ENCODE results near the gene CCDC85C.
A peak's percentile ranks its signal among the peaks of the same experiment; 100 is the strongest.
"Not testable (repeated sequence)": the region's sequence is repeated elsewhere in the genome, so short reads cannot be mapped to it uniquely, and the experiment has no call there.

Gene CCDC85C

GRCh38 chr14:99603471-99604277 lies at the start of gene CCDC85C:
Gene CCDC85C, minus strand, starts transcription at chr14:99604207. Its CDS starts 248 bp downstream, at chr14:99603959.
- no peak for DNase-seq

GRCh38 chr14:99651953-99652746 lies 48.1 kb upstream of the CCDC85C start:
- no peak for DNase-seq

- DNase-seq, result no peak
Measured at GRCh38 chr14:99650189-99650588, 46.2 kb upstream of the CCDC85C start.

DNA sequence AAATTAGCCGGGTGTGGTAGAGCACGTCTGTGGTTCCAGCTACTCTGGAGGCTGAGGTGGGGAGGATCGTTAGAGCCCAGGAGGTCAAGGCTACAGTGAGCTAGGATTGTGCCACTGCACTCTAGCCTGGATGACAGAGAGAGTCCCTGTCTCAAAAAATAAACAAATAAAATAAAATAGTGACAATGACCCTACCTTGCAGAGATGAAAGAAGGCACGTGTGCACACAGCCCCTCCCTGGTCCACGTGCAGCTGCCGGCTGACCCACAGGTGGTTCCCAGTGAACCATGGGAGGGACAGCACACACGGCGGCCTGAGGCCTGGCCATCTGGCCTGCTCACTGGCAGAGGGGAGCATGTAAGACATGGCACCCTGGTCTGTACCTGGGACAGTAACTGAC lies 45.6 kb upstream of the CCDC85C start:
- no peak for DNase-seq

- DNase-seq, result no peak
Measured at GRCh38 chr14:99649219-99649618, 45.2 kb upstream of the CCDC85C start.

GRCh38 chr14:99648027-99648784 lies 44.2 kb upstream of the CCDC85C start:
- DNase-seq, result no peak

DNA sequence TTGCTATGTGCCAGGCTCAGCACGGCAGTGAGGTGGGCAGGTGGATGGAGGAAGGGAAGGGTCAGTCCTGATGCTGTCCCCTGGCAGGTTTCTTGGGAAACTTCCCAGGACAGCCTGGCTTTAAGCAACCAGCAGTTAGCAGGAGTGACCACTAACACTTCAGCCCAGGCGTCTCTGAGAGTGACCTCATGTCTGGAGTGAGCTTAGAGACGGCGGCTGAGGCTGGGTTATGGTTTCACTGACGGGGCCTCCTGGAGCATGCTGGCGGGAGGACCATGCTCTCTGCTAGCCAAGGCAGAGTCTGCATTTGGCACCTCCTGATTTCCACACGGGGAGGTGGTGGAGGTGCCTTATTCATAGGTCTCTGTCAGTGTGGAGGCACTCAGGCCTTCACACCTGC lies 43.4 kb upstream of the CCDC85C start:
- DNase-seq, result no peak

- no peak for DNase-seq
Measured at GRCh38 chr14:99645545-99646505, 41.8 kb upstream of the CCDC85C start.

DNA sequence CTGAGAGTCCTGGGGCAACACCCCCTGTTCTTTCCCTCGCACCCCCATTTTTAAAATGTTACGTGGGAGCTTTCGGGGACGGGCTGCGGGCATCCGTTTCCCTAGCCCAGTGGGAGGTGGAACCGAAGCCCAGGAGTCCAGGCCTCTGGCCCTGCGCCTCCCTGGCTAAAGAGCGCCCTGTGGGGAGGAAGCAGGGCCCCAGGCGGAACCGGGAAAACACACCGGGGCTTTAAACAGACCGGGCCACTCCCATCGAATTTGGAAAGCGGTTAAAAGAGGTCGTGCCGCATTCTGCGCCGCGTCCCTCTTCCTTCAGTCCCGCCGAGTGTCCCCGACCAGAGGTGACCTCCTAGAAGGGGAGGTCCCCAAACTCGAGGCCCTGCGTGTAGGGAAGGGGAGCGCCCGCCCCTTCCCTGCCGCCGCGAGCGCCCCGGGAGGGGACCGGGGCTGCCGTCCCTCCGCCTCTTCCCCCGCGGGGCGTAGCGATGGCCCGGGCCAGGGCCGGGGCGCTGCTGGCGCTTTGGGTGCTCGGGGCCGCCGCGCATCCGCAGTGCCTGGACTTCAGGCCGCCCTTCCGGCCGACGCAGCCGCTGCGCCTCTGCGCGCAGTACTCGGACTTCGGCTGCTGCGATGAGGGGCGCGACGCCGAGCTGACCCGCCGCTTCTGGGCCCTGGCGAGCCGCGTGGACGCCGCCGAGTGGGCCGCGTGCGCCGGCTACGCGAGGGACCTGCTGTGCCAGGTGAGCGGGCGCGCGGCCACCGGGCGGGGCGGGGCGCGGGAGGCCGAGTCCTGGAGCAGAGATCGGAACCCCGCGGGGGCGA lies 40.9 kb upstream of the CCDC85C start, which contains the start of gene HHIPL1:
TSS of gene HHIPL1 (plus strand) at position 407 of the 822 bp plus-strand sequence. CDS start at position 486, 79 bp downstream.
- peak in 4 of 51 donors; percentile 17 to 37 (median 28) for DNase-seq

- no peak for DNase-seq
Measured at GRCh38 chr14:99644035-99644587, 40.1 kb upstream of the CCDC85C start.

- DNase-seq, result no peak
Measured at GRCh38 chr14:99643343-99643742, 39.3 kb upstream of the CCDC85C start.

DNA sequence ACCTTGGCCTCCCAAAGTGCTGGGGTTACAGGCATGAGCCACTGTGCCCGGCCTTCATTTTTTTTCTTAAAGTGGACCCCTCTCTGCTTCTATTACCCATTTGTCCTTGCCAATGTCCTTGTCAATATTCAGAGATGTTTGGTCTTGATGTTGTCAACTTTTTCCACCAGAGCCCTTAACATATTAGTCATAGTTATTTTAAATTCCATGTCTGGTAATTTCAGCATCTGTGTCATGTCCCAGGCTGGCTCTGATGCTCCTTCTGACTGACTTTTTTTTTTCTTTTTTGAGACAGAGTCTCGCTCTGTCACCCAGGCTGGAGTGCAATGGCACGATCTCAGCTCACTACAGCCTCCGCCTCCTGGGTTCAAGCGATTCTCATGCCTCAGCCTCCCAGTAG lies 38.8 kb upstream of the CCDC85C start:
- not testable (repeated sequence) for DNase-seq

DNA sequence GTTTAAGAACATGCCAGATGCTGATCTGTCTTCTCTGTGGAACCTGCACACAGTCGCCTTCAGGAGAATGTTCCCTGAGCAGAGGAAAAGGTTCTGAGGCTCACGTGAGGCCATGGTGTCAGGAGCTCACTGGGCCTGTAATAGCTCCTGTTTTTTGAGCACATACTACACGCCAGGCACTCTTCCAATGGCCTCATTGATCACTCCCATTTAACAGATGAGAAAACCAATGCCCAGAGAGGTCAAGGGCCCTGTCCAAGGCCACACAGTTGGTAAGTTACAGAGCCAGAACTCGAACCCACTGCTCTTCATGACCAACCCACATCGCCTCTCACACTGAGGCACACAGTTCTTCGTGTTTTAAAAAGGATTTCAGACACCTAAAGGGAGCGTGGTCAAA lies 33.6 kb upstream of the CCDC85C start:
- no peak for DNase-seq

- DNase-seq, result no peak
Measured at GRCh38 chr14:99636487-99636886, 32.5 kb upstream of the CCDC85C start.

DNA sequence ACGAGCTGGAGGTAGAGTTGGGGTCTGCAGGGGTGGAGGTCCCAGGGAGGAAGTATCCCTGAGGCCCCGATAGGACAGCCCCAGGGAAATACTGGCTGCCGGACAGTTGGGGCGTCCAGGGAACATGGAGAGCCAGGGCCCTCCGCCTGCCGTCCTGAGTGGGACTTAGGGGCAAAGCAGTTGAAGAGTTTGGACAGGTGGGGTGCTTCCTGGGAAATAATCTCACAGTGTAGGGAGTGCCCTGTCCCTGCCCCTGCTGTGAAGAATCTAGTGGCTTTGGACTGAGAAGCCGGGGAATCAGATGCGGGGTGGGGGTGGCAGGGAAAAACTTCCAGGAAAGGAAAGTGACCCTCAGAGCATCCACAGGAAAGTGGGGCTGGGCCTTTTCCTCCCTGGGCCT lies 31.1 kb upstream of the CCDC85C start:
- DNase-seq, result no peak

- no peak for DNase-seq
Measured at GRCh38 chr14:99634443-99634842, 30.4 kb upstream of the CCDC85C start.

DNA sequence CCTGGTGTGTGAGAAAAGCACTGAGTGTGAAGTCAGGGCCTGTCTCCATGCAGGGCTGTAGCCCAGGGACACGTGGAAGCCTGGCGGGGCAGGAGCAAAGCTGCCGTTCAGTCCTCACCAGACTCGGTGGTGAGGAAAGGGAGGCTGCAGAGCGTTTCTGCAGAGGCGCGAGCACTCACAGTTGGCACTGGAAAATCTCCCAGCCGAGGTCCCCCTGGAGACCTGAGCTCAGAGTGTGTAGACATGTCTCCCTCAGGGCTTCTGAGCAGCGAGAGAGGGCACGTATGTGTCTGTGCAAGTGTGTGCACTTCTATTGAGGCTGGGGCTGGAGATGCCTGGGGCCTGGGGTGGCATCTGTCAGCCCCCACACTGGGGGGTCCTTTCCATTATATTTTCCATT lies 29.9 kb upstream of the CCDC85C start:
- no peak for DNase-seq

DNA sequence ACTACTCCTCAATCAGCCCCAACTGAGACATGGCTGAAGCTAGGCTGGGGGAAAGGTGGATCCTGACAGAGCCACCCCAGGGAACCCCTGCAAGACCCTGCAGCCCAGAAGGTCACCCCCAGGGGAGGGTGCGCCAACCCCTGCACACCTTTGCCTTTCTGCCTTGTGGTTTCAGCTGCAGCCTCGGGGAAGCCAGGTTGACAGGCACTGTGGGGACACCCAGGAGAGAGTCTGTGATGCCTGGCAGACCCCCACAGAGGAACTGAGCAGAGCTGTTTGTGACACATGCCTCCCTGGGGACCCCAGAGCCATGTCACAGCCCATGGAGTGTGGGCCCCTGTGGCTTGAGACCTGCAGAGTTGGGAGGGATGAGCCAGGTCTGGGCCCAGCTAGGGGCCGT lies 29.1 kb upstream of the CCDC85C start:
- no peak for DNase-seq

GRCh38 chr14:99632410-99633035 lies 28.5 kb upstream of the CCDC85C start:
- no peak for DNase-seq

All from hypothalamus (tissue), 51 donors.